HG03442 (cell line): ENCODE data around the gene APOC1.
"Not testable (repeated sequence)": the region's sequence is repeated elsewhere in the genome, so short reads cannot be mapped to it uniquely, and the experiment has no call there.

Experiments used
- ATAC-seq: cut with Tn5 transposase; IDR thresholded peaks from one replicate; pipeline ENCODE4 v1.9.1; 2021; ENCODE audit warnings: mild to moderate bottlenecking, moderate library complexity; ENCODE audit not compliant: unreplicated experiment

APOC1 gene

GRCh38 chr19:44911896-44912295 is 2.5 kb upstream of the APOC1 start:
- not testable (repeated sequence) for ATAC-seq

GRCh38 chr19:44912854-44913253 is 1.6 kb upstream of the APOC1 start:
- ATAC-seq: no peak

- ATAC-seq: not testable (repeated sequence)
Measured at GRCh38 chr19:44913512-44914432, 636 bp upstream of the APOC1 start.

- ATAC-seq: no peak
Measured at GRCh38 chr19:44924243-44924725, 9.9 kb downstream of the APOC1 start.

GRCh38 chr19:44925114-44925891 is 10.9 kb downstream of the APOC1 start:
- ATAC-seq: no peak

- not testable (repeated sequence) for ATAC-seq
Measured at GRCh38 chr19:44926245-44927077, 12.1 kb downstream of the APOC1 start.

GRCh38 chr19:44927746-44928145 is 13.3 kb downstream of the APOC1 start:
- ATAC-seq: no peak

GRCh38 chr19:44930088-44930487 is 15.7 kb downstream of the APOC1 start:
- no peak for ATAC-seq

GRCh38 chr19:44931541-44931940 is 17.1 kb downstream of the APOC1 start:
- no peak for ATAC-seq

- ATAC-seq: no peak
Measured at GRCh38 chr19:44939668-44940067, 25.3 kb downstream of the APOC1 start.

- no peak for ATAC-seq
Measured at GRCh38 chr19:44942067-44942571, 27.7 kb downstream of the APOC1 start, which contains the start of gene APOC4. APOC4 (plus strand) TSS chr19:44942237; CDS start chr19:44942278, 41 bp downstream.

GRCh38 chr19:44943801-44944249 is 29.4 kb downstream of the APOC1 start:
- no peak for ATAC-seq

- ATAC-seq: no peak
Measured at GRCh38 chr19:44947041-44947581, 32.7 kb downstream of the APOC1 start.

GRCh38 chr19:44948237-44948636 is 33.8 kb downstream of the APOC1 start:
- no peak for ATAC-seq

GRCh38 chr19:44948763-44949374 is 34.5 kb downstream of the APOC1 start:
- no peak for ATAC-seq

- ATAC-seq: no peak
Measured at GRCh38 chr19:44949550-44949949, 35.1 kb downstream of the APOC1 start.

- ATAC-seq: no peak
Measured at GRCh38 chr19:44951179-44952159, 37.1 kb downstream of the APOC1 start.

GRCh38 chr19:44954278-44954648 is 39.9 kb downstream of the APOC1 start:
- ATAC-seq: no peak
